ENCODE measurements around the gene KHDRBS1. TPM values are rescaled to one million over a fixed set of nuclear protein-coding genes. Genes with fewer than 3 reads are reported as not detected.

The KHDRBS1 gene
- total and polyA plus RNA-seq, 4 donors: 14.6 to 37.6 (median 24.5) TPM

GRCh38 chr1:32091591-32091990 is 77.9 kb downstream of the KHDRBS1 start:
- H3K36me3 ChIP-seq (ENCODE audit: control insufficient read depth in 4 of 4, insufficient read depth in 3 of 4, low read depth in 1 of 4, low read length in 3 of 4): peaks cover 4 to 18% (median 5%) of the 10 kb centered on the region in 4 donors
- no peak overlapping the region for H3K9ac ChIP-seq (ENCODE audit: low read depth in 1 of 2, low read length in 2 of 2)
- H3K4me3 ChIP-seq (ENCODE audit: low read depth in 1 of 3, low read length in 3 of 3): no peak overlapping the region
- DNase-seq (ENCODE audit: low spot score): no peak
- 96% methylated on average over 15 of the region's 15 CpGs for WGBS
- H3K9me3 ChIP-seq (ENCODE audit: control insufficient read depth in 4 of 4, low read length in 3 of 4): no peaks in the 10 kb centered on the region
- no peak overlapping the region for H3K27ac ChIP-seq (ENCODE audit: low read depth in 1 of 2, low read length in 2 of 2)
- H3K27me3 ChIP-seq (ENCODE audit: control insufficient read depth in 4 of 4, insufficient read depth in 4 of 4, low read length in 3 of 4): no peaks in the 10 kb centered on the region
- TF ChIP-seq SP1 (IDR thresholded peaks at IDR 0.05) (no peak), CTCF (IDR thresholded peaks at IDR 0.05; ENCODE audit: low read depth, low read length, missing input control) (no peak), JUND (IDR thresholded peaks at IDR 0.05) (no peak), FOXA2 (IDR thresholded peaks at IDR 0.05) (no peak), TAF1 (conservative IDR thresholded peaks at IDR 0.05) (no peak), HNF4G (IDR thresholded peaks at IDR 0.05) (no peak), FOXA1 (IDR thresholded peaks at IDR 0.05) (no peak), GABPA (IDR thresholded peaks at IDR 0.05 in 1 of 2, conservative IDR thresholded peaks at IDR 0.05 in 1 of 2) (no peak), HNF4A (conservative IDR thresholded peaks at IDR 0.05) (no peak), ATF3 (IDR thresholded peaks at IDR 0.05) (no peak), RAD21 (IDR thresholded peaks at IDR 0.05) (no peak), MAX (IDR thresholded peaks at IDR 0.05) (no peak), ZBTB33 (IDR thresholded peaks at IDR 0.05) (no peak), NR2F2 (IDR thresholded peaks at IDR 0.05) (no peak), YY1 (IDR thresholded peaks at IDR 0.05) (no peak), RXRA (IDR thresholded peaks at IDR 0.05) (no peak), EGR1 (IDR thresholded peaks at IDR 0.05; ENCODE audit: low read depth in 2 of 2) (no peak), REST (IDR thresholded peaks at IDR 0.05) (no peak)
- peaks cover 3 to 20% (median 14%) of the 10 kb centered on the region in 4 donors for H3K4me1 ChIP-seq (ENCODE audit: control insufficient read depth in 4 of 4, insufficient read depth in 4 of 4, low read length in 3 of 4)

Small RNA genes lying within 50 kb of the gene (small RNA-seq; reads per million reads assigned to genes)
- gene MIR5585 (not detected), gene RF00017 (not detected)

Other genes starting within 250 kb of the KHDRBS1 start
- gene ADGRB2, start 249.5 kb upstream of the KHDRBS1 start, total RNA-seq: under 1 TPM; under 0.01 to 0.05 TPM
- gene ADGRB2, start 249.5 kb upstream of the KHDRBS1 start, polyA plus RNA-seq: under 1 TPM in 1 of 2 donors, not detected in 1; 0.05 TPM
- gene SPOCD1, start 197.8 kb upstream of the KHDRBS1 start, total RNA-seq: under 1 TPM; under 0.01 to 0.19 TPM
- gene SPOCD1, start 197.8 kb upstream of the KHDRBS1 start, polyA plus RNA-seq: under 1 TPM in 1 of 2 donors, not detected in 1; 0.12 TPM
- 10 to 100 TPM; 74.4 to 98.1 TPM for gene PTP4A2, start 75.5 kb upstream of the KHDRBS1 start, total RNA-seq
- gene PTP4A2, start 75.5 kb upstream of the KHDRBS1 start, polyA plus RNA-seq: 10 to 100 TPM; 47.7 to 69.3 TPM
- gene TMEM39B, start 59.1 kb downstream of the KHDRBS1 start, total RNA-seq: 1 to 10 TPM; 3.0 to 4.3 TPM
- 1 to 10 TPM; 7.6 to 8.1 TPM for gene TMEM39B, start 59.1 kb downstream of the KHDRBS1 start, polyA plus RNA-seq
- 10 to 100 TPM; 22.8 to 23.2 TPM for gene KPNA6, start 94.2 kb downstream of the KHDRBS1 start, total RNA-seq
- gene KPNA6, start 94.2 kb downstream of the KHDRBS1 start, polyA plus RNA-seq: 10 to 100 TPM in 1 of 2 donors, 1 to 10 TPM in 1; 9.3 to 10.6 TPM
- 10 to 100 TPM; 31.7 to 46.7 TPM for gene TXLNA, start 165.8 kb downstream of the KHDRBS1 start, total RNA-seq
- gene TXLNA, start 165.8 kb downstream of the KHDRBS1 start, polyA plus RNA-seq: 10 to 100 TPM; 17.9 to 26.1 TPM
- 10 to 100 TPM in 1 of 2 donors, under 1 TPM in 1; 0.75 to 20.6 TPM for gene CCDC28B, start 186.7 kb downstream of the KHDRBS1 start, total RNA-seq
- gene CCDC28B, start 186.7 kb downstream of the KHDRBS1 start, polyA plus RNA-seq: 1 to 10 TPM in 1 of 2 donors, under 1 TPM in 1; 0.91 to 1.2 TPM
- gene IQCC, start 191.8 kb downstream of the KHDRBS1 start, total RNA-seq: 1 to 10 TPM in 1 of 2 donors, under 1 TPM in 1; 0.42 to 2.3 TPM
- gene IQCC, start 191.8 kb downstream of the KHDRBS1 start, polyA plus RNA-seq: under 1 TPM; 0.48 to 0.74 TPM
- gene DCDC2B, start 195.2 kb downstream of the KHDRBS1 start, total RNA-seq: not detected
- under 1 TPM in 1 of 2 donors, not detected in 1; 0.08 TPM for gene DCDC2B, start 195.2 kb downstream of the KHDRBS1 start, polyA plus RNA-seq
- 1 to 10 TPM; 5.9 to 6.8 TPM for gene TMEM234, start 208.5 kb downstream of the KHDRBS1 start, total RNA-seq
- gene TMEM234, start 208.5 kb downstream of the KHDRBS1 start, polyA plus RNA-seq: 1 to 10 TPM; 5.4 to 6.3 TPM
- gene EIF3I, start 208.5 kb downstream of the KHDRBS1 start, total RNA-seq: 100 to 1,000 TPM in 1 of 2 donors, 10 to 100 TPM in 1; 93.0 to 114 TPM
- 100 to 1,000 TPM in 1 of 2 donors, 10 to 100 TPM in 1; 75.0 to 106 TPM for gene EIF3I, start 208.5 kb downstream of the KHDRBS1 start, polyA plus RNA-seq
- 1 to 10 TPM in 1 of 2 donors, under 1 TPM in 1; 0.47 to 2.8 TPM for gene FAM167B, start 233.4 kb downstream of the KHDRBS1 start, total RNA-seq
- 1 to 10 TPM; 4.8 to 9.2 TPM for gene FAM167B, start 233.4 kb downstream of the KHDRBS1 start, polyA plus RNA-seq
- 1 to 10 TPM in 1 of 2 donors, under 1 TPM in 1; 0.93 to 3.8 TPM for gene LCK, start 237.4 kb downstream of the KHDRBS1 start, total RNA-seq
- gene LCK, start 237.4 kb downstream of the KHDRBS1 start, polyA plus RNA-seq: 1 to 10 TPM; 1.2 to 1.3 TPM

Measured in liver (tissue), 10 donors.